PC-3 (cell line): Measurements from ENCODE around the gene SPESP1. TPM values are rescaled to one million over a fixed set of nuclear protein-coding genes. Genes with fewer than 3 reads are reported as not detected.

Experiments used
- ATAC-seq: fragments of 200-7000 bp; cut with Tn5 transposase; 2 replicates; pipeline ENCODE4 v1.9.1; 2020; ENCODE audit warnings: mild to moderate bottlenecking, moderate library complexity
- BruUV-seq: library from RNA; stranded (reverse); fragments of 400-500 nt; replicated peaks from 2 replicates; lab custom pipeline; 2021; lab: Mats Ljungman, UMichigan
- CTCF ChIA-PET: fragments of 300-600 bp; sonication (Branson Sonifier 250); formaldehyde crosslinking; loops from one replicate; lab custom pipeline; 2022; ENCODE audit warnings: antibody characterized with exemption; lab: Charles Lee
- POLR2A ChIA-PET: fragments of 300-600 bp; sonication (Branson Sonifier 250); formaldehyde crosslinking; loops from one replicate; lab custom pipeline; 2022; ENCODE audit warnings: antibody characterized with exemption; ENCODE audit not compliant: unreplicated experiment; lab: Charles Lee
- DNase-seq: peaks from one replicate; pipeline ENCODE4 v3.0.0-alpha.2; 2015
- H2AFZ ChIP-seq: fragments of 300-600 bp; sonication (generic); 2 replicates; pipeline ENCODE4 v1.6.0; 2016; ENCODE audit warnings: antibody characterized with exemption, low read length
- H3F3A ChIP-seq: fragments of 300-600 bp; sonication (generic); one replicate; pipeline ENCODE4 v1.6.0; 2017; ENCODE audit warnings: antibody characterized with exemption, low read length, control low read depth, mild to moderate bottlenecking; ENCODE audit not compliant: unreplicated experiment
- H3K27ac ChIP-seq: fragments of 300-600 bp; sonication (generic); 2 replicates; pipeline ENCODE4 v1.5.1; 2016; ENCODE audit warnings: mild to moderate bottlenecking, low read length
- H3K27me3 ChIP-seq: fragments of 300-600 bp; sonication (generic); 2 replicates; pipeline ENCODE4 v1.6.1; 2016; ENCODE audit warnings: low read length, mixed read lengths
- H3K36me3 ChIP-seq: fragments of 300-600 bp; sonication (generic); 2 replicates; pipeline ENCODE4 v1.6.1; 2016; ENCODE audit warnings: low read depth, mixed run types, low read length, mixed read lengths
- H3K4me1 ChIP-seq: fragments of 300-600 bp; sonication (generic); 2 replicates; pipeline ENCODE4 v1.5.1; 2016; ENCODE audit warnings: low read length; ENCODE audit not compliant: insufficient read depth
- H3K4me2 ChIP-seq: fragments of 300-600 bp; sonication (generic); 2 replicates; pipeline ENCODE4 v1.6.0; 2016; ENCODE audit warnings: low read length
- H3K4me3 ChIP-seq: fragments of 300-600 bp; sonication (generic); 2 replicates; pipeline ENCODE4 v1.5.1; 2016; ENCODE audit warnings: mild to moderate bottlenecking, low read length, mixed read lengths
- H3K79me2 ChIP-seq: fragments of 300-600 bp; sonication (generic); 2 replicates; pipeline ENCODE4 v1.6.1; 2017; ENCODE audit warnings: low read length, mixed read lengths
- H3K9ac ChIP-seq: fragments of 300-600 bp; sonication (generic); 2 replicates; pipeline ENCODE4 v1.6.0; 2016; ENCODE audit warnings: mild to moderate bottlenecking, low read length
- H3K9me2 ChIP-seq: fragments of 300-600 bp; sonication (generic); replicated peaks from 2 replicates; pipeline ENCODE4 v1.6.1; 2016; ENCODE audit warnings: mixed run types, low read length, mixed read lengths
- H3K9me3 ChIP-seq: fragments of 300-600 bp; sonication (generic); 2 replicates; pipeline ENCODE4 v1.6.1; 2016; ENCODE audit warnings: low read length, mixed read lengths
- H4K20me1 ChIP-seq: fragments of 300-600 bp; sonication (generic); 2 replicates; pipeline ENCODE4 v1.6.1; 2016; ENCODE audit warnings: low read length, mixed read lengths
- EZH2 ChIP-seq: fragments of 300-600 bp; sonication (generic); IDR thresholded peaks from one replicate; pipeline ENCODE4 v1.6.1; 2017; ENCODE audit warnings: antibody characterized with exemption, mild to moderate bottlenecking, low read length; ENCODE audit not compliant: unreplicated experiment
- EZH2phosphoT487 ChIP-seq: fragments of 300-600 bp; sonication (generic); IDR thresholded peaks from 2 replicates; pipeline ENCODE4 v1.6.1; 2018; ENCODE audit warnings: mild to moderate bottlenecking, antibody characterized with exemption, low read length, borderline replicate concordance
- intact Hi-C: fragments of 100-400 bp; cut with micrococcal nuclease; formaldehyde crosslinking; loops from 2 replicates; pipeline ENCODE4 v1.9.0; 2023
- total RNA-seq: library from RNA; depleted of rRNA; stranded (reverse); fragments of >200 nt; gene quantifications from 2 replicates; pipeline ENCODE4 v1.2.3, GENCODE V29; 2014
- TF ChIP-seq, protein P1 (sequence below): fragments of 300-600 bp; sonication (generic); conservative IDR thresholded peaks from 2 replicates; pipeline ENCODE4 v1.5.1; 2017; ENCODE audit warnings: antibody characterized with exemption, low read depth, mild to moderate bottlenecking, low read length

SPESP1 gene
- total RNA-seq, 1 experiment from 2014 or later, result not detected

DNA sequence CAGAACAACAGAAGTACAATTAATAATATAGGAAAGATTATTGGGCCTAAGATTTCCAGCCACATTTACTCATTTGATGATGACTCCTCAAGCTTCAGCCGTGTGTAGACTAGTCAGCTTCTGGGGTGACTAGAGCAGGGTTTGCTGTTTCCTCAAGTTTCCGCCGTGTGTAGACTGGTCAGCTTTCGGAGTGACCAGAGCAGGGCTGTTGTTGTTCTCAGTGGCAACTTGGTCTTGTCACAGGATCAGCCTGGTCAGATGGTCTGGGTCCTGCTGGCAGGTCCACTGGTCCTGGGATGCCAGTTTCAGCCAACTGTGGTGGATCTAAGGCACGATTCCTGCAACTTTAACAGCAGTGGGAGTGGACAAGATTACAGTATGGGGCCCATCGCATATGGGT, 62.4 kb downstream of the SPESP1 start:
- H3K27me3 ChIP-seq, result no peaks in the 10 kb centered on the region
- H3K4me2 ChIP-seq, result no peak overlapping the region
- H3K27ac ChIP-seq, result no peak overlapping the region
- no peak overlapping the region for H3K4me3 ChIP-seq
- POLR2A ChIA-PET, result no interaction called here
- TF ChIP-seq, protein P1, sequence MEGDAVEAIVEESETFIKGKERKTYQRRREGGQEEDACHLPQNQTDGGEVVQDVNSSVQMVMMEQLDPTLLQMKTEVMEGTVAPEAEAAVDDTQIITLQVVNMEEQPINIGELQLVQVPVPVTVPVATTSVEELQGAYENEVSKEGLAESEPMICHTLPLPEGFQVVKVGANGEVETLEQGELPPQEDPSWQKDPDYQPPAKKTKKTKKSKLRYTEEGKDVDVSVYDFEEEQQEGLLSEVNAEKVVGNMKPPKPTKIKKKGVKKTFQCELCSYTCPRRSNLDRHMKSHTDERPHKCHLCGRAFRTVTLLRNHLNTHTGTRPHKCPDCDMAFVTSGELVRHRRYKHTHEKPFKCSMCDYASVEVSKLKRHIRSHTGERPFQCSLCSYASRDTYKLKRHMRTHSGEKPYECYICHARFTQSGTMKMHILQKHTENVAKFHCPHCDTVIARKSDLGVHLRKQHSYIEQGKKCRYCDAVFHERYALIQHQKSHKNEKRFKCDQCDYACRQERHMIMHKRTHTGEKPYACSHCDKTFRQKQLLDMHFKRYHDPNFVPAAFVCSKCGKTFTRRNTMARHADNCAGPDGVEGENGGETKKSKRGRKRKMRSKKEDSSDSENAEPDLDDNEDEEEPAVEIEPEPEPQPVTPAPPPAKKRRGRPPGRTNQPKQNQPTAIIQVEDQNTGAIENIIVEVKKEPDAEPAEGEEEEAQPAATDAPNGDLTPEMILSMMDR, result no peak
- TF ChIP-seq EZH2phosphoT487 (no peak), EZH2 (no peak)
- H3K9ac ChIP-seq, result no peak overlapping the region
- BruUV-seq, result no TSS peak
- H3K4me1 ChIP-seq, result peaks cover 17% of the 10 kb centered on the region
- H3K9me2 ChIP-seq, result no peaks in the 10 kb centered on the region
- intact Hi-C loops, result no loop called here
- no peak for ATAC-seq
- no peaks in the 10 kb centered on the region for H3K79me2 ChIP-seq
- H2AFZ ChIP-seq, result no peak overlapping the region
- no peaks in the 10 kb centered on the region for H3F3A ChIP-seq
- H3K9me3 ChIP-seq, result no peaks in the 10 kb centered on the region
- no peaks in the 10 kb centered on the region for H3K36me3 ChIP-seq
- CTCF ChIA-PET, result no interaction called here
- DNase-seq, result no peak
- no peaks in the 10 kb centered on the region for H4K20me1 ChIP-seq

DNA sequence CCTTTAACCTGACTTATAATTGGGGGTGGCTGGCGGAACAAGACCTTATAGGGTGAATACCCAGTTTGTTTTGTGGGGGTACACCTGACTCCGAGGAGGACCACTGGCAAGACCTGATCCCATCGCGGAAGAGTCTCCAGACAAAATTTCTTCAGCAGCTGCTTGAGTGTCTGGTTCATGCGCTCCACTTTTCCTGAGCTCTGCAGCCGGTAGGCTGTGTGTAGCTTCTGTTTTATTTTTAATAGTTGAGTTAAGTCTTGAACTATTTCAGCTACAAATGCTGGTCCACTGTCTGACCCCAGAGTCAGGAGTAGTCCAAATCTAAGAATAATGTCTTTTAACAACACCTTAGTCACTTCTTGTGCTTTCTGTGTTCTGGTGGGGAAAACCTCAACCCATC, 63.0 kb downstream of the SPESP1 start:
- no peaks in the 10 kb centered on the region for H3K9me3 ChIP-seq
- H3K4me3 ChIP-seq, result no peak overlapping the region
- H4K20me1 ChIP-seq, result no peaks in the 10 kb centered on the region
- H3K4me1 ChIP-seq, result peaks cover 17% of the 10 kb centered on the region
- no peaks in the 10 kb centered on the region for H3K9me2 ChIP-seq
- H3K4me2 ChIP-seq, result no peak overlapping the region
- no peaks in the 10 kb centered on the region for H3K27me3 ChIP-seq
- no peak for TF ChIP-seq EZH2
- TF ChIP-seq EZH2phosphoT487, result no peak
- TF ChIP-seq, protein P1, result no peak
- no TSS peak for BruUV-seq
- H3K9ac ChIP-seq, result no peak overlapping the region
- ChIA-PET CTCF (no interaction called here), POLR2A (no interaction called here)
- intact Hi-C loops, result no loop called here
- no peak for DNase-seq
- H3K79me2 ChIP-seq, result no peaks in the 10 kb centered on the region
- no peak for ATAC-seq
- no peaks in the 10 kb centered on the region for H3K36me3 ChIP-seq
- no peaks in the 10 kb centered on the region for H3F3A ChIP-seq
- no peak overlapping the region for H2AFZ ChIP-seq
- no peak overlapping the region for H3K27ac ChIP-seq

DNA sequence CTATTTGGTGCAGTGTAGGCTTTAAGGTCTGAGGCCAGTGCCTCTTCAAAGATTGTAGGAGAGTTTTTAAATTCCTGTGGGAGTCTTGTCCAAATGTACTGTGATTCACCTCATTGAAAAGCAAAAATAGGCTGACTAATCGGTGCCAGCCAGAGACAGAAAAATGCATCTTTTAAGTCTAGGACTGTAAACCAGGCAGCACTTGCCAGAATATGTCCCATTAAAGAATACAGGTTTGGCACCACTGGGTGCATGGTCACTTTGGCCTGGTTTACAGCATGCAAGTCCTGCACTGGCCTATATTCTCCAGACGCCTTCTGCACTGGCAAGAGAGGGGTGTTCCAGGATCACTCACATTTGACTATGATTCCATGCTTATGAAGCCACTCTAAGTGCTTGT, 63.8 kb downstream of the SPESP1 start:
- no peaks in the 10 kb centered on the region for H3K79me2 ChIP-seq
- TF ChIP-seq, protein P1, result no peak
- TF ChIP-seq EZH2 (no peak), EZH2phosphoT487 (no peak)
- H3K4me2 ChIP-seq, result peak overlapping the region; percentile 43; the same call in 1 of the 2 replicates
- intact Hi-C loops, result no loop called here
- H3F3A ChIP-seq, result no peaks in the 10 kb centered on the region
- no peaks in the 10 kb centered on the region for H3K27me3 ChIP-seq
- no peaks in the 10 kb centered on the region for H3K9me2 ChIP-seq
- no peaks in the 10 kb centered on the region for H4K20me1 ChIP-seq
- no peak overlapping the region for H3K4me3 ChIP-seq
- H3K9me3 ChIP-seq, result no peaks in the 10 kb centered on the region
- peak; percentile 87 for ATAC-seq
- H3K36me3 ChIP-seq, result no peaks in the 10 kb centered on the region
- DNase-seq, result peak; percentile 77
- no peak overlapping the region for H2AFZ ChIP-seq
- peaks cover 17% of the 10 kb centered on the region for H3K4me1 ChIP-seq
- H3K9ac ChIP-seq, result no peak overlapping the region
- peak overlapping the region; percentile 17; the same call in 1 of the 2 replicates for H3K27ac ChIP-seq
- POLR2A ChIA-PET, result no interaction called here
- CTCF ChIA-PET, result no interaction called here
- no TSS peak for BruUV-seq
